ENCODE measurements around the gene INHBC.
"Not testable (repeated sequence)": the region's sequence is repeated elsewhere in the genome, so short reads cannot be mapped to it uniquely, and the experiment has no call there.

The INHBC gene

DNA sequence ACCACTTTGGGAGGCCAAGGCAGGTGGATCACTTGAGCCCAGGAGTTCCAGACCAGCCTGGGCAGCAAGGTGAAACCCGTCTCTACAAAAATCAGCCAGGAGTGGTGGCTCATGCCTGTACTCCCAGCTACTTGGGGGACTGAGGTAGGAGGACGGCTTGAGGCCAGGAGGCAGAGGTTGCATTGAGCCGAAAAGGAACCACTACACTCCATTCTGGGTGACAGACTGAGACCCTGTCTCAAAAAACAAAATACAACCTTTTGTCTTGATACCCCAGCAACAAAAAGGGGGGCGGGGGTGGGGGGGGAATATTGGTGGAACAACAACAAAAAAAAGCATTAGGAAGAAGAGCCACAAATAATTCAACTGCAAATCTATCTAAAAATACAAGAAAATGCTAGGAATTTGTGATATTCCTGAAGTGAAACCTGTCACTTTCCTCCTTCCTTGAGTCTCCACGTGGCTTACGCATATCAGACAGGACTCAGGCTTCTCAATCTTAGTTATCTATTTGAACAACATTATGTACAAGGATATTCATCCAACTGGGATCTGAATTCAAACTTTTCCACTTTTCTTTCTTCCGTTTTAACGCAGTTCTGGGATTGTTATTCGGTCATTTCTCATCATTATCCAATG is 5.0 kb upstream of the INHBC start:
- no peak for DNase-seq

DNA sequence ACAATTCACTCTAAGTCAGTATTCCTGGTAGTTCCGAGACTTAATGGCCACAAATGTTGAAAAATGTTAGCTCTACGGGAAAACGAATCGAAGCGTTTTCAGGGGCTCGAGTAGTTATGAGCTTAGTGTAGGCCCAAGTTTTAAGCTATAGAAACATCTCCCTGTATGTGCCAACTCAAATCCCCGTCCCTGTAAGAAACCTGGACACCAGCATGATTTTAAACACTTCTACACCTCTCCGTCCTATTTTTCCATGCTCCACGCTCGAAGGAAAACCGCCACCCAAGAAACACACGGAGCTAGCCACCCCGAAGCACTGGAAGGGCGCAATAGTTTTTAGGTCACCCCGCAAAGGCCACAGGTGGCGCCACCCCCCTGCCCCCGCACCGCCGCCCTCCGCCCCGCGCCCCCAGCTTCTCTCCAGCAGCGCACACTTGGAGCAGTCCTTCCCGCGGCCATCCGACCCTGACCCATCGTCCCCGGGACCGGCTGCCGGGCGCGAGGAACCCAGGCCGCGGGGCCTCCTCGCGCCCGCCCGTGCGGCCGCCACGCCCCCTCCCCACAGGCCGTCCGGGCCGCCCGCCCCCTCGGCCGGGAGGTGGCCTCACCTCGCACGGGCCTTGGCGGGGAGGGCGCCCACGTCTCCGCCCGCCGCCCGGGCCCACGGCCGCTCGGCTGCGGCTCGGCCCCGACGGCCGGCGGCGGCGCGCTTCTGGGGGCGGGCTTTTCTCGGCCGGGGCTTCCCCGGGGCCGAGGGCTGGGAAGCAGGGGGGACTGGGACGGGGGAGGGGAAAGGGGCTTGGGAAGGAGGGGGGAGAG is 4.3 kb upstream of the INHBC start:
- no peak for DNase-seq

DNA sequence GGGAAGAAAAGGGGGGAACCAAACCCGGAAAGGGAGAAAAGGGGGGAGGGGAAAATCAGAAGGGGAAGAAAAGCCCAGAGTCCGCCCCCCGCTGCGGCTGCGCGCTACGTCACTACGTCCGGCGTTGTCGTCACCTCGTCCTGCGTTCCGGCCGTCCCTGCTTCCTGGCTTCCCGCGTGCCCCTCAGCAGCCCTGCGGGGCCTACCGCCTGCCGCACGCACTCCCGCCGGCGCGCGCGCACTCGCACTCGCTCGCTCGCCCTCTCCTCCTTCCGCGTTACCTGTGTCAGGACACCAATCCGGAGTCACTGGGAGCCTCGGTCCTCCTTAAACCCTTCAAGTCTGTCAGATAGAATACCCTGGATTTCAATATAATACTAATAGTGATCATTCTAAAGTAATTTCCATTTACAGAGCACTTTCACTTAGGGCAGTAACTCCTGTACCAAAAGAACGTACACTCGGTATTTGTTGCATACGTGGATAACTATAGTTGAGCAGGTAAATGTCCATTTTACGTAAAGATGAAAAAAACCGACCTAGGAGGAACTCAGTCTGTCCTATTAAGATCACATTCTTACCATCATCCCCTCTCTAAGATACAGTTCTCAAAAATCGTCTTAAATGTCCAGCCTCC is 3.5 kb upstream of the INHBC start, which contains the start of gene R3HDM2:
TSS of gene R3HDM2 (minus strand) at position 113 of the 636 bp plus-strand sequence. CDS start 120,615 bp downstream, outside the sequence.
- peak; percentile 88 for DNase-seq

DNA sequence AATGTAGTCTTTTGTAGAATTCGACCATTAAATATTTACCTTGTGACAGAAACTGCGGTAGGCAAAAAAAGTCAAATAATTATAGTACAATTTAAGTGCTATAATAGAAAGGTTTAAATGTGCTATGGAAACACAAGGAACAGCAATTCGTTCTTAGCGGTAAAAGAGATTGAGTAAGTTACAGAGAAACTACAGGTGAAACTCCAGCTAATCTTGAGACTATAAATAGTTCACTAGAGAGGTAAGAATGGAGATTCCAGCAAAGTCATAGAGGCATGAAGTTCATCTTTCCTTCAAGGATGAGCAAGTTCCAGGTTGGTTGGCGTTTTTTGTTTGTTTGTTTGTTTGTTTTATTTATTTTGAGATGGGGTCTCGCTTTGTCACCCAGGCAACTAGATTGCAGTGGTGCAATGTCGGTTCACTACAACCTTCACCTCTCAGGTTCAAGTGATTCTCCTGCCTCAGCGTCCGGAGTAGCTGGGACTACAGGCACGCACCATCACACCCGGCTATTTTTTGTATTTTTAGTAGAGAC is 2.9 kb upstream of the INHBC start:
- no peak for DNase-seq

DNA sequence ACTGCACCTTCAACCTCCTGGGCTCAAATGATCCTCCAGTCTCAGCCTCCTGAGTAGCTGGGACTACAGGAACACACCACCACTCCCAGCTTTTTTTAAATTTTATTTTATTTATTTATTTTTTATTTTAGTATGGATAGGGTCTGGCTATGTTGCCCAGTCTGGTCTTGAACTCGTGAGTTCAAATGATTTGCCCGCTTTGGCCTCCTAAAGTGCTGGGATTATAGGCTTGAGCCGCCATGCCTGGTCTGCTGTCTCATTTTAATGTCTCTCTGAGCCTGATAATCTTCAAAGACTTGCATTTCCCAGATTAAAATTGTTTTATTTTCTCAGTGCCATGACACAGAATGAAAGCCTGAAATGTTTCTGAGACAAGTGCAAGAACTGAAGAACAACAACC is 1.2 kb upstream of the INHBC start:
- DNase-seq: no peak

DNA sequence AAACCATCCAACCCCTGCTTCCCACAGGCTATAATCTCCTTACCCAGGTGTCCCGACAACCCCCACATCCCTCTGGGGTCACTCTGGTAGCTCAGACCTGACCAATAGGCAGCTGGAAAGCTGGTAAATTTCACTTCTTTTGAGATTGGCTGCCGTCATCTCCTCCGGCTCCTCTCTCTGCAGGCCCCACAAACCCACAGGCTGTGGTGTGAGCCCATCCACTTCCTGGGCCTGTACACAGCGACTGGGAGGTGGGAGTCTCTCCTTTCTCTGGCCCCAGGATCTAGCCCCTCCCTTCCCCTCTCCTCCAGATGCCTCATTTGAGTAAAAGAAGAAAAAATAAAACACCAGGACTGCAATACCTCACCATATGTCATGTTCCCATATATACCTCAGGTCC is 709 bp downstream of the INHBC start:
- no peak for DNase-seq

DNA sequence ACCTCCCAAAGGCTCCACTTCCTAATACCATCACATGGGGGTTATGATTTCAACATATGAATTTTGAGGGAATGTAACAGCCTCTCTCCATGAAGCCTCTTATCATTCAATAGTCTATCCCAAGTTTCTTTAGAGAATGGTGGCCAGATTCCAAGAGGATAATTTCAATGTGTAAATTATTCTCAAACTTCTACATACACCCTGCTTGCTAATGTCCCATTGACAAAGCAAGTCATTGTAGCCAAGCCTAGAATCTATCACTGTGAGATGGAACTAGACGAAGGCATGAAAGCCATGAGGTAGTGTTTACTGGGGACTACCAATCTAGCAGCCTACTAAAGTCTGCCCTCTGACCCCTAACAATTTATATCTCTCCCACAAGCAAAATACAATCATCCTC is 3.8 kb downstream of the INHBC start:
- DNase-seq: no peak

DNA sequence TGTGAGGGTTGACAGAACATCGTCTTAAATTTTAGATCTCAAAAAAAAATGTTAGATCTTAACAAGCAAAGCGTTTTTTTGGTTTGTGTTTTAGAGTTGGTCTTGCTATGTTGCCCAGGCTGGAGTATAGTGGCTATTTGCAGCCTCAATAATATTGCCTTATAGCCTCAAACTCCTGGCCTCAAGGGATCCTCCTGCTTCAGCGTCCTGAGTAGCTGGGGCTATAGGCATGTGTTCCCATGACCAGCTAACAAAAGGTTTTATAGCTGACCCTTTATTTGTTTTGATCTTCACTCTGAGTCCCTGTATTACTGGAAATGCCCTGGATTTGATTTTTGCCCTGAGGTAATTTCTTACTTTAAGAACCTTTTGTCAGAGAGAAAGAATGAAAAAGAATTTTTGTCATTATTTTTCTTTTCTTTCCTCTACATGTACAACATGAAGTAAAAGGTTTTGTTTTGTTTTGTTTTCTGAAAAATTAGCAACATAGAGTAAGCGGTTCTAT is 5.2 kb downstream of the INHBC start:
- DNase-seq: no peak

DNA sequence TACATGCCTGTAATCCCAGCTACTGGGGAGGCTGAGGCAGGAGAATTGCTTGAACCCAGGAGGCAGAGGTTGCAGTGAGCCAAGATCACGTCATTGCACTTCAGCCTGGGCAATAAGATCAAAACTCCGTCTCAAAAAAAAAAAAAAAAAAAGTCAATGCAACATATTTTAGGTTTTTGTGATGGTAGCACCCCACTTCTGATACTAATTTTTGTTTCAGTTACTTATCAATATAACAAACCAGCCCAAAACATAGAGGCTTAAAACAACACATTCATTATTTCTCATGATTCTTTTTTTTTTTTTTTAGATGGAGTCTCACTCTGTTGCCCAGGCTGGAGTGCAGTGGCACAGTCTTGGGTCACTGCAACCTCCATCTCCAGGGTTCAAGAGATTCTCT is 6.8 kb downstream of the INHBC start:
- DNase-seq: not testable (repeated sequence)

DNA sequence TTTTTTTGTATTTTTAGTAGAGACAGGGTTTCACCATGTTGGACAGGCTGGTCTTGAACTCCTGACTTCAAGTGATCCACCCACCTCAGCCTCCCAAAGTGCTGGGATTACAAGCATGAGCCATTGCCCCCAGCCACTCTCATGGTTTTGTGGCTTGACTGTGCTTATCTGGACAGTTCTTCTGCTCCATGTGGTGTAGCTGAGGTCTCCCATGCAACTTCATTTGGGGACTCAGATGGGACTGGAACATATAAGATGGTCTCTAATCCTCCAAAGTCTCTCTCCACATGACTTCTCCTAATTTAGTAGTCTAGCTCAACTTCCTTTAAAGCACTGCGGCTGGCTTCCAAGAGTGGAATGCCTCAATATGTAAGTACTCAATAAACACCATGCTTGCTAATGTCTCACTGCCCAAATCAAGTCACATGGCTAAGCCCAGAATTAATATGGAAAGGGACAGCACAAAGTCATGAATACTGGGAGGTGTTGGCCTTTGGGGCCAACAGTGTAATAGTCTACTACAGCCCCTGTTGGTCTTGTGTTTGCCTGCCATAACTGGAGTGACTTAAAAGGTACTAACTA is 7.4 kb downstream of the INHBC start:
- DNase-seq: no peak

DNA sequence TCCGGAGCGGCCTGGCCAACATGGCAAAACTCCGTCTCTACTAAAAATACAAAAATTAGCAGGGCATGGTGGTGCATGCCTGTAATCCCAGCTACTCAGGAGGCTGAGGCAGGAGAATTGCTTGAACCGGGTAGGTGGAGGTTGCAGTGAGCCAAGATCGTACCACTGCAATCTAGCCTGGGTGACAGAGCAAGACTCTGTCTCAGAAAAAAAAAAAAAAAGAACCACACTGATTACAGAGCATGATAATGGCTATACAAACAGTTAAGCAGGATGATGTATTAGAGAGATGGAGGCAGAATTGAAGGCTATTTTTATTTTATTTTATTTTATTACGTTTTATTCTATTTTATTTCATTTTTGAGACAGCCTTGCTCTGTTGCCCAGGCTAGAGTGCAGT is 9.8 kb downstream of the INHBC start:
- not testable (repeated sequence) for DNase-seq

DNA sequence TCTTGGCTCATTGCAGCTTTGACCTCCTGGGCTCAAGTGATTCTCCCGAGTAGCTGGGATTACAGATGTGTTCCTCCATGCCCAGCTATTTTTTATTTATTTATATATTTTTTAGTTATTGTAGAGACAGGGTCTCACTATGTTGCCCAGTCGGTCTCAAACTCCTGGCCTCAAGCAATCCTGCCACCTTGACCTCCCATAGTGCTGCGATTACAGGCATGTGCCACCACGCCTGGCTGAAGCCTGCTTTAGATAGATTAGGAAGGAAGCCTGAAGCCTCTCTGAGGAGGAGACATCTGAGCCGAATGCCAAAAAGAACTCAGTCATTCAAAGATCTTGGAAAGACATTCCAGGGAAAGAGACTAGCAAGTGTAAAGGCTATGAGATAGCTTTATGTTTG is 10.2 kb downstream of the INHBC start:
- DNase-seq: no peak

DNA sequence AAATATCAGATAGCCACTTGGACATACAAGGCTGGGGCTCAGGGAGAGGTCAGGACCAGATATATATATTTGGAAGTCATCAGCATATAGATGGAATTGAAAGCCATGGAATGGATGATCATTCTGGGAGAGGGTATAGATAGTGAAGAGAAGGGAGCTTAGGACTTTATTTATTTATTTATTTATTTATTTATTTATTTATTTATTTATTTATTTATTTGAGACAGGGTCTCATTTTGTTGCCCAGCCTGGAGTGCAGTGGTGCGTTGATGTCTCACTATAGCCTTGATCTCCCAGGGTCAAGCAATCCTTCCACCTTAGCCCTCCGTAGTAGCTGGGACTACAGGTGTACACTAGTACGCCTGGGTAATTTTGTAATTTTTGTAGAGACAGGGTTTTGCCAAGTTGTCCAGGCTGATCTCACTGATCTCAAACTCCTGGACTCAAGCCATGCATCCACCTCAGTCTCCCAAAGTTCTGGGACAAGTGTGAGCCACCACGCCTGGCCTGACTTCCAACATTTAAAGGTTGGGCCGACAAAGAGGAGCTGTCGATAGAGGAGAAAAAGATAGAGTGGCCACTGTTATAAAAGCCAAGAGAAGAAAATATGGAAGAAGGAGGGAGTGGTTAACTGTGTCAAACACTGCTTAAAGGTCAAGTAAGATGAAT is 11.8 kb downstream of the INHBC start:
- no peak for DNase-seq

DNA sequence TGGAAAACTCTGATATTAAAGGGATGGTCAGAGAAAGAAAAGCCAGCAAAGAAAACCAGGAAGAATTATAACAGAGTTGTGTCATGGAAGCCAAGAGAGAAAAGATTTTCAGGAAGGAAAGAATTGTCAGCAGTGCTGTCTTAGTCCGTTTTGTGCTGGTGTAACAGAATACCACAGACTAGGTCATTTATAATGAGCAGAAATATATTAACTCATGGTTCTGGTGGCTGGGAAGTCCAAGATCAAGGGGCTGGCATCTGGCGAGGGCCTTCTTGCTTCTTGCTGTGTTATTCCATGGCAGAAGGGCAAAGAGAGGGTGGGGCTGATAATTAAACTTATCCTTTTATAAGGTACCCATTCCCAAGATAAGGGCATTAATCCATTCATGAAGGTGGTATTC is 14.1 kb downstream of the INHBC start:
- DNase-seq: no peak

DNA sequence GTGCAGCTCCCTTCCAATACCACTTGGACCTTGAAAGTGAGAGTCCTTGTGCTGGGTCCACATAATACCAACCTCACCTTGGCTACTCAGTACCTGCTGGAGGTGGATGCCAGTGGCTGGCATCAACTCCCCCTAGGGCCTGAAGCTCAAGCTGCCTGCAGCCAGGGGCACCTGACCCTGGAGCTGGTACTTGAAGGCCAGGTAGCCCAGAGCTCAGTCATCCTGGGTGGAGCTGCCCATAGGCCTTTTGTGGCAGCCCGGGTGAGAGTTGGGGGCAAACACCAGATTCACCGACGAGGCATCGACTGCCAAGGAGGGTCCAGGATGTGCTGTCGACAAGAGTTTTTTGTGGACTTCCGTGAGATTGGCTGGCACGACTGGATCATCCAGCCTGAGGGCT is 14.8 kb downstream of the INHBC start:
- no peak for DNase-seq

DNA sequence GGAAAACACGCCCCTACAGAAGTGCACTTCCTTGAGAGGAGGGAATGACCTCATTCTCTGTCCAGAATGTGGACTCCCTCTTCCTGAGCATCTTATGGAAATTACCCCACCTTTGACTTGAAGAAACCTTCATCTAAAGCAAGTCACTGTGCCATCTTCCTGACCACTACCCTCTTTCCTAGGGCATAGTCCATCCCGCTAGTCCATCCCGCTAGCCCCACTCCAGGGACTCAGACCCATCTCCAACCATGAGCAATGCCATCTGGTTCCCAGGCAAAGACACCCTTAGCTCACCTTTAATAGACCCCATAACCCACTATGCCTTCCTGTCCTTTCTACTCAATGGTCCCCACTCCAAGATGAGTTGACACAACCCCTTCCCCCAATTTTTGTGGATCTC is 15.5 kb downstream of the INHBC start:
- no peak for DNase-seq

DNA sequence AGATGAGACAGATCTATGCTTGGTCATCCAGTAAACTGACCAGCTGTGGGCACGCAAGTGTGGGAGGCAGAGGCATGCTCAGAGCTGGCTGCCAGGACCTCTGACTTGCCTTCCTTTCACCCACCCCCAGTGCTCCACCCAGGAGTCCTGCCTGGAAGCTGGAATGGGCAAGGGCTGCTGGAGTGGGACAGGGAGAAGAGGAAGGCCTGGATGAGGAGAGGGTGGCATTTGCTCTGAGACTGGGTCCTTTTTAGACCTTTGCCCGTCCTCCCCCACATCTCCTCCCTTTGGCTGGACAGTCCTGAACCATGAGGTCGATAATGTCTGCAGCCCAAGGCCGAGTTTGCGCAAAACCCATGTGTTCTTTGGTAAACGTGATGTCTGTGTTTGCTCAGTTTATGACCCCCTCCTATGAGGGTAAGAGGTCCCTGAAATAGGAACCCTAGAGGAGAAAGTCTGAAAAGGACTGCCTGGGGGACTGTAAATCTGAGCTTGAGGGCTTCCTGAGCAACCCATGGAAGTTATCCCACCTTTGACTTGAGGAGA is 16.7 kb downstream of the INHBC start:
- no peak for DNase-seq

DNA sequence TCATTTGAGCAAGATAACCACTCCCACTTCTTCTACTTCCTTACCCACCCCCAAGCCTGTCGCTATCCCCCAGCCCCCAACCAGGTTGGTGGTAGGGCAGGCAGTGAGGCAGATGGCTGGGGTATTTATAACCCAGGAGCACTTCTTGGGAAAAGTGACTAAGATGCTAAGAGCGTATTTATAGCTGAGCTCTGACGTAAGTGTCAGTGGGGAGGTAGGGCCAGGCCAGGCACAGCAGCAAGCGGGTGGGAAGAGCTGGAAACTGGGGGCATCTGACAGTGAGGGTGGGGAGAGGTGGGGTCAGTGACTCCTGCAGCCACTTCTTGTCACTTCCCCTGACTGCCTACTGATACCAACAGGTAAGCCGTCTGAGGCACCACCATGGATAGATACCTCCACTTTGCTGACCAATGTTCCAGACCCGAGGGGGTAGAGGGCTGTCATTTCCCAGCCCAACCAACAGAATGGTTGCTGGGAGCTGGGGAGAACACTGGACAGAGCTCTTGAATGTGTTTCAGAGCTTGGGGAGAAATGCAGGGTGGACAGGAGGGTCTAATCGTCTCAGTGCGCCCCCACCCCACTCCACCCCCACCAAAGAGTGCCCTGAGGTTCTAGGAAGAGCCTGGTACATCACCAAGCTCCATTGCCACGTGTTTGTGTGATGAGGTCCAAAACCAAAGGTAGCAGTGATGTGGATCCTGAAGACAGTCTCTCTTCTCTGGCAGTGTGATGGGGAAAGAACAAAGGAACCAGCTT is 17.8 kb downstream of the INHBC start:
- DNase-seq: no peak

DNA sequence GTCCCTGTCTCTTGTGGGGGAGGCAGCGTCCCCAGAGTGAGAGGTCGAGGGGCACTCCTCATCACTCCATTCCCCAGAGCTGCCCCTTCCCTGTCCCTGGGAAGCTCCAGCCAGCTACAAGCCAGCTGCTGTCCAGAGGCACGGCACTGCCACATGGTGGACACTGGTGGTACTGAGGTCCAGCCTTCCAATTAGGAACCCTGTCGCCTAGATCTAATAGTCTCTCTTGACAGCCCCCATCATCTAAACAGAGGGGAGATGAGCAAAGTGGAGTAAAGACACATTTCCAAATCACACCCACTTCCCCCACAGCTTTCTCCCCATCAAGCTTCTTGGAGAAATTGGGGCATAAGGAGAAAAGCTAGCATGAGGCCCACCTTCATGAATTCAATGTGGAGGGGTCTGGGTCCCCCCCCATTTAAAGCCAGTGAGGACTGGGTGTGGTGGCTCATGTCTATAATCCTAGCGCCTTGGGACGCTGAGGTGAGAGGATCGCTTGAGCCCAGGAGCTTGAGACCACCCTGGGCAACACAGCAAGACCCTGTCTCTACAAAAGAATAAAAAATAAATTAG is 18.4 kb downstream of the INHBC start:
- no peak for DNase-seq

DNA sequence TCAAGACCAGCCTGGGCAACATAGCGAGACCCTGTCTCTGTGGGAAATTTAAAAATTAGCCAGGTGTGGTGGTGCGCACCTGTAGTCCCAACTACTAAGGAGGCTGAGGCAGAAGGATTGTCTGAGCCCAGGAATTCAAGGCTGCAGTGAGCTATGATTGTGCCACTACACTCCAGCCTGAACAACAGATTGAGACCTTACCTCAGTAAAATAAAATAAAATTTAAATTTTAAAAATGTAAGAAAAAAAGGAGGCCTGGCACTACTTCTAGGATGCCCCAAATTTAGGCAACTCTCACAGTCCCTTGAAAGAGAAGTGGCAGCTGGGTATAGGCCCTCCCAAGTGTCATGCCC is 19.6 kb downstream of the INHBC start:
- no peak for DNase-seq
